IPS-15b (cell line): ENCODE data around the gene GRIK3.

Experiments
- H3K27me3 ChIP-seq: one replicate; pipeline ENCODE4 v1.6.1; 2013; ENCODE audit warnings: low read length; ENCODE audit not compliant: control insufficient read depth, insufficient read depth
- H3K36me3 ChIP-seq: one replicate; pipeline ENCODE4 v1.6.1; 2013; ENCODE audit warnings: low read length; ENCODE audit not compliant: control insufficient read depth, insufficient read depth
- H3K4me1 ChIP-seq: one replicate; pipeline ENCODE4 v1.6.1; 2013; ENCODE audit warnings: mild to moderate bottlenecking, low read length; ENCODE audit not compliant: control insufficient read depth, insufficient read depth
- H3K4me3 ChIP-seq: one replicate; pipeline ENCODE4 v1.5.1; 2013; ENCODE audit warnings: low read depth, low read length
- H3K9ac ChIP-seq: one replicate; pipeline ENCODE4 v1.6.1; 2013; ENCODE audit warnings: low read depth, mild to moderate bottlenecking, low read length
- H3K9me3 ChIP-seq: one replicate; pipeline ENCODE4 v1.6.1; 2013; ENCODE audit warnings: mild to moderate bottlenecking, low read length; ENCODE audit not compliant: control insufficient read depth, insufficient read depth

Gene GRIK3

GRCh38 chr1:36818771-36819170 lies 215.5 kb downstream of the GRIK3 start:
- no peaks in the 10 kb centered on the region for H3K36me3 ChIP-seq
- H3K4me3 ChIP-seq, result no peak overlapping the region
- H3K9ac ChIP-seq, result no peak overlapping the region
- H3K9me3 ChIP-seq, result no peaks in the 10 kb centered on the region
- H3K27me3 ChIP-seq, result no peaks in the 10 kb centered on the region
- peaks cover 1% of the 10 kb centered on the region for H3K4me1 ChIP-seq

GRCh38 chr1:36816348-36816747 lies 218.0 kb downstream of the GRIK3 start:
- no peaks in the 10 kb centered on the region for H3K4me1 ChIP-seq
- no peaks in the 10 kb centered on the region for H3K36me3 ChIP-seq
- H3K27me3 ChIP-seq, result no peaks in the 10 kb centered on the region
- H3K9me3 ChIP-seq, result no peaks in the 10 kb centered on the region
- no peak overlapping the region for H3K9ac ChIP-seq
- no peak overlapping the region for H3K4me3 ChIP-seq

- H3K36me3 ChIP-seq, result no peaks in the 10 kb centered on the region
- no peaks in the 10 kb centered on the region for H3K9me3 ChIP-seq
- H3K4me3 ChIP-seq, result no peak overlapping the region
- H3K9ac ChIP-seq, result no peak overlapping the region
- H3K27me3 ChIP-seq, result no peaks in the 10 kb centered on the region
- H3K4me1 ChIP-seq, result no peaks in the 10 kb centered on the region
Measured at GRCh38 chr1:36814774-36815173, 219.5 kb downstream of the GRIK3 start.

- H3K9ac ChIP-seq, result no peak overlapping the region
- H3K27me3 ChIP-seq, result no peaks in the 10 kb centered on the region
- H3K4me1 ChIP-seq, result no peaks in the 10 kb centered on the region
- no peaks in the 10 kb centered on the region for H3K9me3 ChIP-seq
- H3K4me3 ChIP-seq, result no peak overlapping the region
- no peaks in the 10 kb centered on the region for H3K36me3 ChIP-seq
Measured at GRCh38 chr1:36814083-36814482, 220.2 kb downstream of the GRIK3 start.

- Histone ChIP-seq H3K9ac (no peak overlapping the region), H3K9me3 (no peaks in the 10 kb centered on the region), H3K4me3 (no peak overlapping the region), H3K27me3 (no peaks in the 10 kb centered on the region), H3K36me3 (no peaks in the 10 kb centered on the region), H3K4me1 (peaks cover 3% of the 10 kb centered on the region)
Measured at GRCh38 chr1:36807262-36807661, 227.1 kb downstream of the GRIK3 start.

- Histone ChIP-seq H3K4me3 (no peak overlapping the region), H3K9ac (no peak overlapping the region), H3K27me3 (no peaks in the 10 kb centered on the region), H3K36me3 (no peaks in the 10 kb centered on the region), H3K9me3 (no peaks in the 10 kb centered on the region), H3K4me1 (peaks cover 3% of the 10 kb centered on the region)
Measured at GRCh38 chr1:36805979-36806640, 228.2 kb downstream of the GRIK3 start.

- Histone ChIP-seq H3K4me1 (peaks cover 3% of the 10 kb centered on the region), H3K27me3 (no peaks in the 10 kb centered on the region), H3K9ac (no peak overlapping the region), H3K36me3 (no peaks in the 10 kb centered on the region), H3K9me3 (no peaks in the 10 kb centered on the region), H3K4me3 (no peak overlapping the region)
Measured at GRCh38 chr1:36804669-36805314, 229.5 kb downstream of the GRIK3 start.

GRCh38 chr1:36803868-36804570 lies 230.3 kb downstream of the GRIK3 start:
- no peak overlapping the region for H3K4me3 ChIP-seq
- no peaks in the 10 kb centered on the region for H3K36me3 ChIP-seq
- H3K4me1 ChIP-seq, result peaks cover 3% of the 10 kb centered on the region
- H3K9me3 ChIP-seq, result no peaks in the 10 kb centered on the region
- H3K27me3 ChIP-seq, result no peaks in the 10 kb centered on the region
- no peak overlapping the region for H3K9ac ChIP-seq

GRCh38 chr1:36802018-36802417 lies 232.3 kb downstream of the GRIK3 start:
- Histone ChIP-seq H3K9me3 (no peaks in the 10 kb centered on the region), H3K4me3 (no peak overlapping the region), H3K36me3 (no peaks in the 10 kb centered on the region), H3K27me3 (no peaks in the 10 kb centered on the region), H3K9ac (no peak overlapping the region), H3K4me1 (peaks cover 3% of the 10 kb centered on the region)

GRCh38 chr1:36797761-36798160 lies 236.6 kb downstream of the GRIK3 start:
- H3K9ac ChIP-seq, result no peak overlapping the region
- no peaks in the 10 kb centered on the region for H3K9me3 ChIP-seq
- H3K27me3 ChIP-seq, result no peaks in the 10 kb centered on the region
- no peaks in the 10 kb centered on the region for H3K36me3 ChIP-seq
- H3K4me1 ChIP-seq, result no peaks in the 10 kb centered on the region
- no peak overlapping the region for H3K4me3 ChIP-seq

- Histone ChIP-seq H3K4me1 (no peaks in the 10 kb centered on the region), H3K9me3 (no peaks in the 10 kb centered on the region), H3K9ac (no peak overlapping the region), H3K4me3 (no peak overlapping the region), H3K36me3 (no peaks in the 10 kb centered on the region), H3K27me3 (no peaks in the 10 kb centered on the region)
Measured at GRCh38 chr1:36796733-36797132, 237.6 kb downstream of the GRIK3 start.

GRCh38 chr1:36796106-36796590 lies 238.2 kb downstream of the GRIK3 start:
- Histone ChIP-seq H3K9ac (no peak overlapping the region), H3K4me1 (no peaks in the 10 kb centered on the region), H3K4me3 (no peak overlapping the region), H3K9me3 (no peaks in the 10 kb centered on the region), H3K27me3 (no peaks in the 10 kb centered on the region), H3K36me3 (no peaks in the 10 kb centered on the region)
